Measurements from ENCODE around the gene ACOXL. TPM values are rescaled to one million over a fixed set of nuclear protein-coding genes. Genes with fewer than 3 reads are reported as not detected.

The ACOXL gene
- total RNA-seq, 2 donors from 2014 or later, result 0.52 TPM; not detected in 1

GRCh38 chr2:110843496-110843895 is 111.1 kb downstream of the ACOXL start:
- H3K4me1 ChIP-seq, result no peaks in the 10 kb centered on the region
- no peak overlapping the region for H3K27ac ChIP-seq
- intact Hi-C loops (cut with DNase I), result no loop called here
- no peaks in the 10 kb centered on the region for H3K36me3 ChIP-seq (replicated peaks in 1 of 2; ENCODE audit: insufficient read depth in 1 of 2, low read depth in 2 of 2)
- no peak for TF ChIP-seq CTCF (IDR thresholded peaks at IDR 0.05)
- no peak for TF ChIP-seq POLR2A (IDR thresholded peaks at IDR 0.05)
- no peak overlapping the region for H3K4me3 ChIP-seq
- H3K9me3 ChIP-seq, result no peaks in the 10 kb centered on the region
- H3K27me3 ChIP-seq, result no peaks in the 10 kb centered on the region
- 44 to 51% methylated on average over 2 of the region's 2 CpGs for WGBS, 2 donors
- no peak for ATAC-seq
- no peak for DNase-seq

GRCh38 chr2:110843959-110844510 is 111.7 kb downstream of the ACOXL start:
- ATAC-seq (no peak), DNase-seq (no peak)
- TF ChIP-seq CTCF (IDR thresholded peaks at IDR 0.05) (no peak), POLR2A (IDR thresholded peaks at IDR 0.05) (no peak)
- Histone ChIP-seq H3K4me1 (no peaks in the 10 kb centered on the region), H3K36me3 (replicated peaks in 1 of 2; ENCODE audit: insufficient read depth in 1 of 2, low read depth in 2 of 2) (no peaks in the 10 kb centered on the region), H3K27me3 (no peaks in the 10 kb centered on the region), H3K4me3 (no peak overlapping the region), H3K27ac (no peak overlapping the region), H3K9me3 (no peaks in the 10 kb centered on the region)
- 66 to 72% methylated on average over 8 of the region's 8 CpGs for WGBS, 2 donors
- intact Hi-C loops (cut with DNase I), result no loop called here

DNA sequence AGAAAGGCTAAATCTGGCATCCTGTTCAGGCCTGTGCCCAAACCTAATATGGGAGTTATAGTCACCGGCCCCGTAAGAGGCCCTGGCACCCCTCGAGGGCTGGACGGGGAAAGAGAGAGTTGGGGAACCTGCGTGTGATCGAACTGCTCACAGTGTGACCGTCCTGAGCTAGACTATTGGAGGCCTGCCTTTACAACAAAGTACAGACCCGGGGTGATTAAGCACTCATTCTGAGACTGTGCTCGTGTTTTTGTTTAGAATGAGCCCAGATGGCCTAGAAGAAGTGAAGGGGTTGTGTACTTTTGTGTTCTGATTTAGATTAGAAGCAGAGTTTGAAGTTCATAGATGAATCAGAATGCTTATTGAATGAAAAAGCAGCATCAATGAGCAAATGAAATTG is 115.3 kb downstream of the ACOXL start:
- Histone ChIP-seq H3K4me1 (no peaks in the 10 kb centered on the region), H3K27ac (no peak overlapping the region), H3K4me3 (no peak overlapping the region), H3K27me3 (no peaks in the 10 kb centered on the region), H3K9me3 (no peaks in the 10 kb centered on the region), H3K36me3 (replicated peaks in 1 of 2; ENCODE audit: insufficient read depth in 1 of 2, low read depth in 2 of 2) (no peaks in the 10 kb centered on the region)
- TF ChIP-seq POLR2A (IDR thresholded peaks at IDR 0.05) (no peak), CTCF (IDR thresholded peaks at IDR 0.05) (no peak)
- DNase-seq, result no peak
- intact Hi-C loops (cut with DNase I), result no loop called here
- ATAC-seq, result no peak
- 77 to 79% methylated on average over 9 of the region's 9 CpGs for WGBS, 2 donors

- intact Hi-C loops (cut with DNase I), result no loop called here
- Histone ChIP-seq H3K27me3 (no peaks in the 10 kb centered on the region), H3K27ac (no peak overlapping the region), H3K36me3 (replicated peaks in 1 of 2; ENCODE audit: insufficient read depth in 1 of 2, low read depth in 2 of 2) (no peaks in the 10 kb centered on the region), H3K9me3 (no peaks in the 10 kb centered on the region), H3K4me1 (no peaks in the 10 kb centered on the region), H3K4me3 (no peak overlapping the region)
- ATAC-seq (no peak), DNase-seq (no peak)
- TF ChIP-seq POLR2A (IDR thresholded peaks at IDR 0.05), result no peak
- no peak for TF ChIP-seq CTCF (IDR thresholded peaks at IDR 0.05)
- WGBS, 2 donors, result 69 to 82% methylated on average over 2 of the region's 2 CpGs
Observed at GRCh38 chr2:110848071-110848470, 115.7 kb downstream of the ACOXL start.

DNA sequence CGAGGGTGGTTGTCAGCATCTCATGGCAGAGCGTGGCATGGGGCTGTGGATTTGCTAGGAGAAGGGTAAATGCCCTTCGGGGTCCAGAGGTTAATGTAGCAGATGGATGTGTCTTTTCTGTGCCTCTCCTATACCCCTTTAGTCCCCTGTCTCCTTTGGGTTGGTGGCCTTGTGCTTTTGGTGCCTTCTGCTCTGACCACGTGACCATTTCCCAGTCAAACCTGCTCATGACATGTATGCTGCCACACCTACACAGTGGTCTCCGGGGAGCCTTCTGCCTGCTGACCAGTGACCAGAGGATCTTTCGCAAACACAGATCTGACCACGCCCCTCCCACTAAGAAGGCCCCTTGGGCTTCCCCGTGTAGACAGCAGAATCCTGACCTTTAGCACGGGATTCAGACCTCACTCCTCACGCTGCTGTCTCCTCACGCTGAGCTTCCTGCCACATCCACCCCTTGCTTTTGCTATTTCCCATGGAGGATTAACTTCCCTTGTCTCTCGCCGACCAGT is 116.2 kb downstream of the ACOXL start:
- no peak overlapping the region for H3K27ac ChIP-seq
- intact Hi-C loops (cut with DNase I), result no loop called here
- H3K36me3 ChIP-seq (replicated peaks in 1 of 2; ENCODE audit: insufficient read depth in 1 of 2, low read depth in 2 of 2), result no peaks in the 10 kb centered on the region
- no peak for DNase-seq
- 63 to 76% methylated on average over 13 of the region's 13 CpGs for WGBS, 2 donors
- ATAC-seq, result no peak
- no peaks in the 10 kb centered on the region for H3K9me3 ChIP-seq
- TF ChIP-seq POLR2A (IDR thresholded peaks at IDR 0.05) (no peak), CTCF (IDR thresholded peaks at IDR 0.05) (no peak)
- H3K4me1 ChIP-seq, result no peaks in the 10 kb centered on the region
- H3K4me3 ChIP-seq, result no peak overlapping the region
- H3K27me3 ChIP-seq, result no peaks in the 10 kb centered on the region

Measured in body of pancreas (tissue), 4 donors.